Adrenal gland (tissue), 5 donors: Measurements from ENCODE around the gene GPC5.

Source experiments
- POLR2A ChIP-seq, 2 donors: fragments of 450-650 bp; IDR thresholded peaks; one replicate each; pipeline ENCODE4 v1.6.1; 2017; ENCODE audit warnings: antibody characterized with exemption in 2 of 2, mild to moderate bottlenecking in 2 of 2, moderate library complexity in 1 of 2
- TF ChIP-seq, protein P1 (sequence below), 6 experiments: fragments of 450-650 bp in 4 of 6; fragments of 200-600 bp in 2 of 6; sonication (generic) in 1 of 6; IDR thresholded peaks; 1 replicate in 5 of 6; 2 replicates in 1 of 6; pipeline versions ENCODE4 v1.5.1 to v1.8.0; 2016 to 2021; ENCODE audit warnings: antibody characterized with exemption in 6 of 6, mild to moderate bottlenecking in 2 of 6, moderate library complexity in 1 of 6
- donor health status: DM: no; HTN: no; CAD: no.

DNA sequence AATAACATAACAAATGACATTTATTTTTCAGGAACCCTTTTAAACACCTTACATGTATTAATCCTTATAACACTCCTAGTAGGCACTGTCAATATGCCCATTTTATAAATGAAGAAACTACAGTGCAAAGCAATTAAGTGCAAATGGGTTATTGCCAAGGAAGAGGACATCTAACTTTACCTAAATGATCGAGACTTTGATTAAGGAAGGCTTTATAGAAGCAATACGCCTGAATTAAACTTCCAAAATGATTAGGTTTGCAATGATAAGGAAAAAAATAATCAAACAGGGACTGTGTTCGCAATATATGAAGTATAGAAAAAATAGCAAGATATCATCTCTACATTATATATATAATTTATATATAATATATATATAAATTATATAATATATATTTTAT, 1214.5 kb downstream of the GPC5 start:
- TF ChIP-seq, protein P1, sequence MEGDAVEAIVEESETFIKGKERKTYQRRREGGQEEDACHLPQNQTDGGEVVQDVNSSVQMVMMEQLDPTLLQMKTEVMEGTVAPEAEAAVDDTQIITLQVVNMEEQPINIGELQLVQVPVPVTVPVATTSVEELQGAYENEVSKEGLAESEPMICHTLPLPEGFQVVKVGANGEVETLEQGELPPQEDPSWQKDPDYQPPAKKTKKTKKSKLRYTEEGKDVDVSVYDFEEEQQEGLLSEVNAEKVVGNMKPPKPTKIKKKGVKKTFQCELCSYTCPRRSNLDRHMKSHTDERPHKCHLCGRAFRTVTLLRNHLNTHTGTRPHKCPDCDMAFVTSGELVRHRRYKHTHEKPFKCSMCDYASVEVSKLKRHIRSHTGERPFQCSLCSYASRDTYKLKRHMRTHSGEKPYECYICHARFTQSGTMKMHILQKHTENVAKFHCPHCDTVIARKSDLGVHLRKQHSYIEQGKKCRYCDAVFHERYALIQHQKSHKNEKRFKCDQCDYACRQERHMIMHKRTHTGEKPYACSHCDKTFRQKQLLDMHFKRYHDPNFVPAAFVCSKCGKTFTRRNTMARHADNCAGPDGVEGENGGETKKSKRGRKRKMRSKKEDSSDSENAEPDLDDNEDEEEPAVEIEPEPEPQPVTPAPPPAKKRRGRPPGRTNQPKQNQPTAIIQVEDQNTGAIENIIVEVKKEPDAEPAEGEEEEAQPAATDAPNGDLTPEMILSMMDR (IDR thresholded peaks at IDR 0.05), result no peak
- TF ChIP-seq POLR2A (IDR thresholded peaks at IDR 0.05), result no peak
